Astrocyte (in vitro differentiated cells and primary cell): ENCODE data around the gene HOXA6. TPM values are rescaled to one million over a fixed set of nuclear protein-coding genes. Genes with fewer than 3 reads are reported as not detected.

Experiments used
- DNase-seq: peaks from one replicate; pipeline ENCODE4 v3.0.0-alpha.2; 2010; ENCODE audit warnings: low read depth
- FAIRE-seq: peaks from 2 replicates; lab custom pipeline; 2011; peaks lifted over from hg19 to GRCh38; lab: Jason Lieb, UNC
- H2AFZ ChIP-seq: 2 replicates; pipeline ENCODE4 v1.6.0; 2012; ENCODE audit warnings: low read depth, low read length, inconsistent platforms
- H3K27ac ChIP-seq: 2 replicates; pipeline ENCODE4 v1.5.1; 2011; ENCODE audit warnings: low read depth, low read length, inconsistent platforms
- H3K27me3 ChIP-seq: 2 replicates; pipeline ENCODE4 v1.6.0; 2011; ENCODE audit warnings: low read length, inconsistent platforms; ENCODE audit not compliant: insufficient read depth
- H3K36me3 ChIP-seq: 2 replicates; pipeline ENCODE4 v1.5.1; 2011; ENCODE audit warnings: low read length, inconsistent platforms; ENCODE audit not compliant: insufficient read depth
- H3K4me1 ChIP-seq: 2 replicates; pipeline ENCODE4 v1.5.1; 2011; ENCODE audit warnings: low read length, inconsistent platforms; ENCODE audit not compliant: insufficient read depth
- H3K4me2 ChIP-seq: 2 replicates; pipeline ENCODE4 v1.6.0; 2012; ENCODE audit warnings: low read length, inconsistent platforms
- H3K4me3 ChIP-seq: 2 replicates; pipeline ENCODE4 v1.5.1; 2011; ENCODE audit warnings: low read depth, mild to moderate bottlenecking, low read length, inconsistent platforms; ENCODE audit not compliant: insufficient read depth
- H3K79me2 ChIP-seq: 2 replicates; pipeline ENCODE4 v1.6.0; 2012; ENCODE audit warnings: mild to moderate bottlenecking, low read length, inconsistent platforms; ENCODE audit not compliant: insufficient read depth
- H3K9ac ChIP-seq: 2 replicates; pipeline ENCODE4 v1.6.0; 2012; ENCODE audit warnings: mild to moderate bottlenecking, low read length, inconsistent platforms
- H3K9me3 ChIP-seq: 2 replicates; pipeline ENCODE4 v1.5.1; 2012; ENCODE audit warnings: low read depth, mild to moderate bottlenecking, low read length, inconsistent platforms; ENCODE audit not compliant: insufficient read depth
- H4K20me1 ChIP-seq: 2 replicates; pipeline ENCODE4 v1.6.0; 2012; ENCODE audit warnings: low read length, inconsistent platforms; ENCODE audit not compliant: insufficient read depth
- H3K27ac Mint-ChIP-seq: one replicate; pipeline ENCODE4 v1.8.0; 2021; ENCODE audit warnings: mild to moderate bottlenecking, mixed read lengths; ENCODE audit not compliant: unreplicated experiment
- H3K27me3 Mint-ChIP-seq: one replicate; pipeline ENCODE4 v1.8.0; 2021; ENCODE audit warnings: low read depth, mixed read lengths; ENCODE audit not compliant: unreplicated experiment
- H3K36me3 Mint-ChIP-seq: one replicate; pipeline ENCODE4 v1.8.0; 2021; ENCODE audit warnings: low read depth, mixed read lengths; ENCODE audit not compliant: unreplicated experiment
- H3K4me1 Mint-ChIP-seq: one replicate; pipeline ENCODE4 v1.8.0; 2021; ENCODE audit warnings: low read depth, mixed read lengths; ENCODE audit not compliant: unreplicated experiment
- H3K4me3 Mint-ChIP-seq: one replicate; pipeline ENCODE4 v1.8.0; 2021; ENCODE audit warnings: mild to moderate bottlenecking, moderate library complexity, mixed read lengths; ENCODE audit not compliant: unreplicated experiment
- H3K9me3 Mint-ChIP-seq: one replicate; pipeline ENCODE4 v1.8.0; 2021; ENCODE audit warnings: mild to moderate bottlenecking, mixed read lengths; ENCODE audit not compliant: unreplicated experiment
- CTCF ChIP-seq: IDR thresholded peaks from 2 replicates; pipeline ENCODE4 v1.5.1; 2011; ENCODE audit warnings: low read depth, mild to moderate bottlenecking, inconsistent platforms, low read length, moderate library complexity; ENCODE audit not compliant: insufficient read depth
- EZH2 ChIP-seq: IDR thresholded peaks from 2 replicates; pipeline ENCODE4 v1.6.1; 2012; ENCODE audit warnings: mild to moderate bottlenecking, low read length, inconsistent platforms; ENCODE audit not compliant: insufficient read depth
- total RNA-seq: library from RNA; stranded (reverse); gene quantifications from 2 replicates; pipeline ENCODE4 v1.2.1, GENCODE V29; 2021

HOXA6 gene
- total RNA-seq, 1 donor from 2014 or later, result not detected

- peaks cover 86% of the 10 kb centered on the region for H3K27me3 Mint-ChIP-seq
- peak overlapping the region; percentile 74 for H3K4me3 ChIP-seq
- TF ChIP-seq EZH2, result no peak
- no peak for TF ChIP-seq CTCF
- FAIRE-seq, result no peak
- no peaks in the 10 kb centered on the region for H3K9me3 ChIP-seq
- peaks cover 68% of the 10 kb centered on the region for H3K79me2 ChIP-seq
- H3K36me3 Mint-ChIP-seq, result peaks cover 3% of the 10 kb centered on the region
- peaks cover 63% of the 10 kb centered on the region for H3K27me3 ChIP-seq
- H3K9me3 Mint-ChIP-seq, result peaks cover 18% of the 10 kb centered on the region
- peaks cover 4% of the 10 kb centered on the region for H4K20me1 ChIP-seq
- no peaks in the 10 kb centered on the region for H3K36me3 ChIP-seq
- H3K4me2 ChIP-seq, result peak overlapping the region; percentile 91
- peak overlapping the region; percentile 76 for H3K27ac ChIP-seq
- peaks cover 2% of the 10 kb centered on the region for H3K4me1 Mint-ChIP-seq
- DNase-seq, result no peak
- H3K4me1 ChIP-seq, result peaks cover 16% of the 10 kb centered on the region
- H3K27ac Mint-ChIP-seq, result no peak overlapping the region
- H2AFZ ChIP-seq, result no peak overlapping the region
- H3K4me3 Mint-ChIP-seq, result no peak overlapping the region
- peak overlapping the region; percentile 88 for H3K9ac ChIP-seq
Observed at GRCh38 chr7:27112361-27112760, 35.2 kb downstream of the HOXA6 start.

GRCh38 chr7:27111751-27112277, 35.8 kb downstream of the HOXA6 start:
- Histone ChIP-seq H3K27ac (peak overlapping the region; percentile 76), H3K9ac (peak overlapping the region; percentile 88), H2AFZ (no peak overlapping the region), H3K27me3 (peaks cover 60% of the 10 kb centered on the region), H4K20me1 (peaks cover 4% of the 10 kb centered on the region), H3K79me2 (peaks cover 64% of the 10 kb centered on the region), H3K4me2 (peak overlapping the region; percentile 91), H3K4me1 (peaks cover 16% of the 10 kb centered on the region), H3K4me3 (peak overlapping the region; percentile 74), H3K36me3 (no peaks in the 10 kb centered on the region), H3K9me3 (no peaks in the 10 kb centered on the region)
- peak; percentile 52 for DNase-seq
- Mint-ChIP-seq H3K4me1 (peaks cover 2% of the 10 kb centered on the region), H3K27ac (no peak overlapping the region), H3K27me3 (peaks cover 86% of the 10 kb centered on the region), H3K9me3 (peaks cover 18% of the 10 kb centered on the region), H3K36me3 (peaks cover 3% of the 10 kb centered on the region), H3K4me3 (no peak overlapping the region)
- no peak for TF ChIP-seq CTCF
- TF ChIP-seq EZH2, result no peak
- FAIRE-seq, result no peak

DNA sequence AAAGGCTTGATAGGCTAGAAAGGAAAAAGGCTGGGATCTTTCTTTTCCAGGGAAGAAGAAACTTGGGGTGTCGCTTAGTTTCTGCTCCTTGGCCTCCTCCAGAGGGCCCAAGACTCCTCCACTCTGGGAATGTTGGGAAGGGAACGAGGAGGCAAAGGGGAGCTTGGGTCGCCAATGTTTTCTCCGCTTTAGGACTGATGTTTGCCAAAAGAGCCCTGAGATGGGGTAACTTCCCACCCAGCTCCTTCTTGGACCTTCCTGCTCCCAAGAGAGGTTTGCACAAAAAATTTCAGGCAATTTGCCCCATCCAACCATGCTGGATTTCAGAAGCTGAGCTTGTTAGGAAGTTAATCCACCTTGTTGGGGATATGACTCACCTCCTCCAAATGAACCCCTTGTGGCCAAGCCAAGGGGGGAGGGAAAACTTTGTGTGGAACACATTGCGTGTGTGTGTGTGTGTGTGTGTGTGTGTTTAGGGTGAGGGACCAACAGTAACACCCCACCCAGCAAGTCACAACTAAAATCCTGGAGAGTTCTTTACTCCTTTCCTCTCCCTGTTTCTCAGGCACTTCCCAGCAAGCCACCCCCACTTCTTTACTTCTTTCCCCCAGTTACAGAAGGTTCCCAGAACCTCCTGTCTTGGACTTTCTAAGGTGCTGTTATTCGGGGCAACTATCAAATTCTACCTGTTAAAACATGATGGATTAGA, 36.4 kb downstream of the HOXA6 start:
- no peak overlapping the region for H3K4me3 Mint-ChIP-seq
- H3K36me3 Mint-ChIP-seq, result peaks cover 3% of the 10 kb centered on the region
- DNase-seq (peak; percentile 95), FAIRE-seq (no peak)
- Histone ChIP-seq H2AFZ (no peak overlapping the region), H3K27ac (peak overlapping the region; percentile 76), H3K4me3 (peak overlapping the region; percentile 74), H3K36me3 (no peaks in the 10 kb centered on the region), H3K9ac (peak overlapping the region; percentile 88), H3K79me2 (peaks cover 63% of the 10 kb centered on the region), H3K9me3 (no peaks in the 10 kb centered on the region), H3K4me2 (peak overlapping the region; percentile 91), H3K27me3 (peaks cover 55% of the 10 kb centered on the region), H4K20me1 (peaks cover 3% of the 10 kb centered on the region), H3K4me1 (peaks cover 19% of the 10 kb centered on the region)
- no peak for TF ChIP-seq EZH2
- no peak for TF ChIP-seq CTCF
- peaks cover 18% of the 10 kb centered on the region for H3K9me3 Mint-ChIP-seq
- no peak overlapping the region for H3K27ac Mint-ChIP-seq
- peaks cover 82% of the 10 kb centered on the region for H3K27me3 Mint-ChIP-seq
- peaks cover 2% of the 10 kb centered on the region for H3K4me1 Mint-ChIP-seq
